GM21528 (cell line): ENCODE results near the gene TCFL5.
"Not testable (repeated sequence)": the region's sequence is repeated elsewhere in the genome, so short reads cannot be mapped to it uniquely, and the experiment has no call there.

ENCODE experiments used
- ATAC-seq: cut with Tn5 transposase; IDR thresholded peaks from one replicate; pipeline ENCODE4 v1.9.1; 2021; ENCODE audit warnings: mild to moderate bottlenecking, moderate library complexity; ENCODE audit not compliant: unreplicated experiment, low FRiP score

Gene TCFL5

GRCh38 chr20:62880935-62881661, 19.5 kb upstream of the TCFL5 start:
- no peak for ATAC-seq

GRCh38 chr20:62880147-62880934, 18.7 kb upstream of the TCFL5 start:
- no peak for ATAC-seq

GRCh38 chr20:62879275-62880146, 17.9 kb upstream of the TCFL5 start:
- no peak for ATAC-seq

- no peak for ATAC-seq
These were observed 16.8 kb upstream of the TCFL5 start for GRCh38 chr20:62878244-62879038.

- no peak for ATAC-seq
These were observed 15.5 kb upstream of the TCFL5 start for GRCh38 chr20:62876902-62877816.

- no peak for ATAC-seq
These were observed 14.9 kb upstream of the TCFL5 start for GRCh38 chr20:62876501-62876901.

- no peak for ATAC-seq
These were observed 14.1 kb upstream of the TCFL5 start for GRCh38 chr20:62875419-62876361.

GRCh38 chr20:62874964-62875344, 13.3 kb upstream of the TCFL5 start:
- ATAC-seq: no peak

GRCh38 chr20:62873681-62874031, 12.0 kb upstream of the TCFL5 start:
- not testable (repeated sequence) for ATAC-seq

- ATAC-seq: no peak
These were observed 11.7 kb upstream of the TCFL5 start for GRCh38 chr20:62873280-62873679.

GRCh38 chr20:62872862-62873261, 11.2 kb upstream of the TCFL5 start:
- ATAC-seq: no peak

GRCh38 chr20:62872184-62872847, 10.7 kb upstream of the TCFL5 start:
- ATAC-seq: no peak

- ATAC-seq: no peak
These were observed 2.6 kb upstream of the TCFL5 start for GRCh38 chr20:62864207-62864606.

GRCh38 chr20:62860924-62861691, 514 bp downstream of the TCFL5 start:
- peak; percentile 35 for ATAC-seq

GRCh38 chr20:62860391-62860923, 1.2 kb downstream of the TCFL5 start:
- ATAC-seq: no peak

- no peak for ATAC-seq
These were observed 1.9 kb downstream of the TCFL5 start for GRCh38 chr20:62859721-62860120.
